HepG2 (cell line): ENCODE data around the gene FAM199X. TPM values are rescaled to one million over a fixed set of nuclear protein-coding genes. Genes with fewer than 3 reads are reported as not detected.

Experiments
- ATAC-seq: fragments of 200-7000 bp; cut with Tn5 transposase; 3 replicates; pipeline ENCODE4 v1.9.1; 2020; ENCODE audit warnings: mild to moderate bottlenecking, moderate library complexity
- BruUV-seq: library from RNA; stranded (reverse); fragments of 400-500 nt; replicated peaks from 2 replicates; lab custom pipeline; 2021; lab: Mats Ljungman, UMichigan
- CTCF ChIA-PET: fragments of 300-600 bp; formaldehyde crosslinking; extraction: SDS; loops from one replicate; lab custom pipeline; 2021; ENCODE audit warnings: low total read pairs, inconsistent platforms, low intra/inter-chr PET ratio; lab: Yijun Ruan, JAX
- POLR2A ChIA-PET: fragments of 350-600 bp; sonication (Branson Sonifier 250); formaldehyde crosslinking; loops from one replicate; lab custom pipeline; 2020; ENCODE audit warnings: antibody characterized with exemption, inconsistent platforms; lab: Yijun Ruan, JAX
- DNase-seq: peaks from one replicate; pipeline ENCODE4 v3.0.0-alpha.2; 2015; ENCODE audit warnings: low spot score
- FAIRE-seq: peaks from 3 replicates; lab custom pipeline; 2011; peaks lifted over from hg19 to GRCh38; lab: Jason Lieb, UNC
- H2AFZ ChIP-seq: one replicate; pipeline ENCODE4 v1.6.1; 2011; ENCODE audit warnings: low read length, inconsistent platforms
- H3K27ac ChIP-seq: fragments of 300-600 bp; 3 replicates; pipeline ENCODE4 v1.8.0; 2011; ENCODE audit warnings: mixed run types, mild to moderate bottlenecking, mixed read lengths, low read length, inconsistent platforms; ENCODE audit not compliant: insufficient read depth; ENCODE audit errors: extremely low read length
- H3K27me3 ChIP-seq, 2 experiments: fragments of 200-600 bp in 1 of 2; 2 replicates in 1 of 2; 3 replicates in 1 of 2; pipeline versions ENCODE4 v1.6.0 to v1.8.0; 2011; ENCODE audit warnings: low read length in 2 of 2, mild to moderate bottlenecking in 2 of 2, moderate library complexity in 2 of 2, inconsistent platforms in 1 of 2; ENCODE audit not compliant: insufficient read depth in 2 of 2, control insufficient read depth in 1 of 2
- H3K36me3 ChIP-seq, 2 experiments: fragments of 200-600 bp in 1 of 2; replicated peaks in 1 of 2; 2 replicates in 1 of 2; 3 replicates in 1 of 2; pipeline versions ENCODE4 v1.5.1 to v1.8.0; 2011; ENCODE audit warnings: low read length in 2 of 2, inconsistent platforms in 1 of 2; ENCODE audit not compliant: insufficient read depth in 2 of 2, control insufficient read depth in 1 of 2
- H3K4me1 ChIP-seq: 2 replicates; pipeline ENCODE4 v1.5.1; 2012; ENCODE audit warnings: low read length, inconsistent platforms; ENCODE audit not compliant: insufficient read depth
- H3K4me2 ChIP-seq: 2 replicates; pipeline ENCODE4 v1.6.0; 2011; ENCODE audit warnings: low read depth, low read length, inconsistent platforms
- H3K4me3 ChIP-seq, 3 experiments: fragments of 200-600 bp in 1 of 3; sonication (generic), shearing (Covaris generic) in 1 of 3; replicated peaks in 1 of 3; 2 replicates each; pipeline ENCODE4 v1.5.1; 2011 to 2016; ENCODE audit warnings: low read length in 3 of 3, inconsistent platforms in 2 of 3, low read depth in 2 of 3, mild to moderate bottlenecking in 2 of 3, control low read depth in 1 of 3, mixed read lengths in 1 of 3; ENCODE audit not compliant: insufficient read depth in 1 of 3
- H3K79me2 ChIP-seq: one replicate; pipeline ENCODE4 v1.6.1; 2011; ENCODE audit warnings: low read length, inconsistent platforms; ENCODE audit not compliant: insufficient read depth
- H3K9ac ChIP-seq: 2 replicates; pipeline ENCODE4 v1.6.0; 2011; ENCODE audit warnings: mild to moderate bottlenecking, low read depth, low read length, inconsistent platforms; ENCODE audit not compliant: insufficient read depth
- H3K9me3 ChIP-seq: 2 replicates; pipeline ENCODE4 v1.5.1; 2012; ENCODE audit warnings: mild to moderate bottlenecking, low read length
- H4K20me1 ChIP-seq: 2 replicates; pipeline ENCODE4 v1.6.0; 2011; ENCODE audit warnings: inconsistent platforms, mild to moderate bottlenecking, low read length, moderate library complexity; ENCODE audit not compliant: insufficient read depth
- CBFB ChIP-seq: sonication (generic); formaldehyde crosslinking; IDR thresholded peaks from 2 replicates; pipeline ENCODE4 v1.4.0; 2020; ENCODE audit warnings: missing genetic modification reagents
- EZH2 ChIP-seq: conservative IDR thresholded peaks from 2 replicates; pipeline ENCODE4 v1.6.1; 2012; ENCODE audit warnings: mild to moderate bottlenecking, low read depth, low read length, moderate library complexity
- KMT2B ChIP-seq: IDR thresholded peaks from 2 replicates; pipeline ENCODE4 v1.6.1; 2016; ENCODE audit warnings: missing genetic modification reagents, missing compliant biosample characterization
- MBNL3 ChIP-seq: fragments of 250-450 bp; sonication (Bioruptor Pico); conservative IDR thresholded peaks from 2 replicates; pipeline ENCODE4 v1.8.0; 2022; ENCODE audit warnings: mild to moderate bottlenecking, inconsistent platforms
- NPAS2 ChIP-seq: sonication (generic); formaldehyde crosslinking; IDR thresholded peaks from 2 replicates; pipeline ENCODE4 v1.8.0; 2022; ENCODE audit warnings: mild to moderate bottlenecking, missing genetic modification reagents, borderline replicate concordance
- NR2F6 ChIP-seq, 2 experiments: IDR thresholded peaks; 2 replicates each; pipeline ENCODE4 v1.6.1; 2016; ENCODE audit warnings: antibody characterized with exemption in 1 of 2, mild to moderate bottlenecking in 1 of 2
- NR3C1 ChIP-seq: sonication (generic); formaldehyde crosslinking; IDR thresholded peaks from 2 replicates; pipeline ENCODE4 v1.4.0; 2020; ENCODE audit warnings: missing genetic modification reagents
- POLR2AphosphoS5 ChIP-seq: IDR thresholded peaks from 2 replicates; pipeline ENCODE4 v1.6.1; 2012; ENCODE audit warnings: low read depth, low read length
- RBM22 ChIP-seq: fragments of 200-400 bp; formaldehyde crosslinking; optimal IDR thresholded peaks from 2 replicates; pipeline ENCODE3; 2017; ENCODE audit warnings: mild to moderate bottlenecking, low read length, moderate library complexity
- RFX1 ChIP-seq: fragments of 450-650 bp; IDR thresholded peaks from 2 replicates; pipeline ENCODE4 v1.6.1; 2017
- SRF ChIP-seq: IDR thresholded peaks from 2 replicates; pipeline ENCODE4 v1.6.1; 2011; ENCODE audit warnings: mild to moderate bottlenecking, low read depth, low read length, moderate library complexity
- WGBS: methylation state at CpG from one replicate; pipeline ENCODE4 v1.1.6; 2017; ENCODE audit warnings: low lambda C conversion rate; 5-methylcytosine and 5-hydroxymethylcytosine counted together
- in situ Hi-C: cut with HindIII; loops from 2 replicates; pipeline ENCODE4 v1.10.0; 2017; ENCODE audit warnings: low pct_unique_long_range_greater_than_20kb; ENCODE audit not compliant: extremely low pct_ligation_motif_present
- intact Hi-C: fragments of 100-400 bp; cut with micrococcal nuclease; formaldehyde crosslinking; loops from one replicate; pipeline ENCODE4 v1.10.0; 2022; ENCODE audit not compliant: unreplicated experiment
- polyA plus RNA-seq, 8 experiments: library from polyadenylated mRNA; depleted of rRNA in 3 of 8; stranded (reverse) in 7 of 8; unstranded in 1 of 8; fragments of >200 nt; fragmentation: Illumina TruSeq in 4 of 8; extraction: Trizol in 4 of 8; gene quantifications; 2 replicates each; pipeline versions ENCODE4 v1.2.1 to v1.2.3, GENCODE V29; 2011 to 2016; ENCODE audit warnings: low read depth in 4 of 8, missing spikeins in 1 of 8, mixed read lengths in 1 of 8; ENCODE audit not compliant: insufficient read depth in 1 of 8
- total RNA-seq, 5 experiments: library from RNA; depleted of rRNA; stranded (reverse); fragments of >200 nt; fragmentation: Illumina TruSeq; extraction: Trizol; gene quantifications; 2 replicates each; pipeline ENCODE4 v1.2.3, GENCODE V29; 2016; ENCODE audit warnings: low read depth in 1 of 5
- TF ChIP-seq, protein P1 (sequence below), 2 experiments: sonication (generic) in 1 of 2; formaldehyde crosslinking in 1 of 2; IDR thresholded peaks; 2 replicates each; pipeline versions ENCODE4 v1.4.0 to v1.6.1; 2018 to 2020; ENCODE audit warnings: missing genetic modification reagents in 2 of 2, borderline replicate concordance in 1 of 2, low read depth in 1 of 2, mild to moderate bottlenecking in 1 of 2, missing biosample characterization in 1 of 2
- TF ChIP-seq, protein P2 (sequence below): sonication (generic); formaldehyde crosslinking; IDR thresholded peaks from 2 replicates; pipeline ENCODE4 v1.8.0; 2022; ENCODE audit warnings: mild to moderate bottlenecking, missing genetic modification reagents, moderate library complexity
- TF ChIP-seq, protein P3 (sequence below): sonication (generic); formaldehyde crosslinking; IDR thresholded peaks from 2 replicates; pipeline ENCODE4 v1.4.0; 2020; ENCODE audit warnings: low read depth, mild to moderate bottlenecking, missing genetic modification reagents

Gene FAM199X
- total and polyA plus RNA-seq, 2 of the 13 experiments (the other 11 are each of a cell fraction or from before 2014, with no cell fraction given): 5.1 to 18.0 TPM

DNA sequence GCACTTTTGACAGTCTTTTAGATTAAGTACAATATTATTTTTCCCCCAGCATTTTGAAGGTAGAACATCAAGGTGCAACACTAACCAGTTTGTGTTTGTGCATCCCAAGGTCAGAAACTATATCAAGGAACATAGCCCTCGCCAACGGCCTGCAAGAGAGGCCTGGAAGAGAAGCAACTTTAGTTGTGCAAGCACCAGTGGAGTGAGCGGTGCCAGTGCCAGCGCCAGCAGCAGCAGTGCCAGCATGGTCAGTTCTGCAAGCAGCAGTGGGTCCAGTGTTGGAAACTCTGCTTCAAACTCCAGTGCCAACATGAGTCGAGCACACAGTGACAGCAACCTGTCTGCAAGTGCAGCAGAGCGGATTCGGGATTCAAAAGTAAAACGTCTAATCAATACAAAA is 21.7 kb downstream of the FAM199X start:
- no peak overlapping the region for H3K4me3 ChIP-seq
- intact Hi-C loops (no loop called here), in situ Hi-C loops (no loop called here)
- no peak overlapping the region for H3K4me2 ChIP-seq
- no TSS peak for BruUV-seq
- FAIRE-seq: no peak
- H2AFZ ChIP-seq: no peak overlapping the region
- no peaks in the 10 kb centered on the region for H3K4me1 ChIP-seq
- no peak for ATAC-seq
- 98% methylated on average over 5 of the region's 8 CpGs for WGBS
- H3K27ac ChIP-seq: no peak overlapping the region
- no peak overlapping the region for H3K9ac ChIP-seq
- ChIA-PET POLR2A (no interaction called here), CTCF (no interaction called here)
- DNase-seq: no peak
- no peaks in the 10 kb centered on the region for H3K9me3 ChIP-seq
- H4K20me1 ChIP-seq: no peaks in the 10 kb centered on the region
- no peaks in the 10 kb centered on the region for H3K79me2 ChIP-seq
- no peak for TF ChIP-seq MBNL3
- TF ChIP-seq EZH2: no peak
- TF ChIP-seq, protein P1, sequence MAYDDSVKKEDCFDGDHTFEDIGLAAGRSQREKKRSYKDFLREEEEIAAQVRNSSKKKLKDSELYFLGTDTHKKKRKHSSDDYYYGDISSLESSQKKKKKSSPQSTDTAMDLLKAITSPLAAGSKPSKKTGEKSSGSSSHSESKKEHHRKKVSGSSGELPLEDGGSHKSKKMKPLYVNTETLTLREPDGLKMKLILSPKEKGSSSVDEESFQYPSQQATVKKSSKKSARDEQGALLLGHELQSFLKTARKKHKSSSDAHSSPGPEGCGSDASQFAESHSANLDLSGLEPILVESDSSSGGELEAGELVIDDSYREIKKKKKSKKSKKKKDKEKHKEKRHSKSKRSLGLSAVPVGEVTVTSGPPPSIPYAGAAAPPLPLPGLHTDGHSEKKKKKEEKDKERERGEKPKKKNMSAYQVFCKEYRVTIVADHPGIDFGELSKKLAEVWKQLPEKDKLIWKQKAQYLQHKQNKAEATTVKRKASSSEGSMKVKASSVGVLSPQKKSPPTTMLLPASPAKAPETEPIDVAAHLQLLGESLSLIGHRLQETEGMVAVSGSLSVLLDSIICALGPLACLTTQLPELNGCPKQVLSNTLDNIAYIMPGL (CRISPR knock-in tag; IDR thresholded peaks at IDR 0.05; ENCODE audit: borderline replicate concordance in 1 of 2, low read depth in 1 of 2): no peak
- TF ChIP-seq NPAS2 (CRISPR knock-in tag): no peak
- H3K27me3 ChIP-seq: no peaks in the 10 kb centered on the region
- H3K36me3 ChIP-seq: peaks cover 1 to 22% of the 10 kb centered on the region in 2 experiments; a peak in 3 of 5 replicates

DNA sequence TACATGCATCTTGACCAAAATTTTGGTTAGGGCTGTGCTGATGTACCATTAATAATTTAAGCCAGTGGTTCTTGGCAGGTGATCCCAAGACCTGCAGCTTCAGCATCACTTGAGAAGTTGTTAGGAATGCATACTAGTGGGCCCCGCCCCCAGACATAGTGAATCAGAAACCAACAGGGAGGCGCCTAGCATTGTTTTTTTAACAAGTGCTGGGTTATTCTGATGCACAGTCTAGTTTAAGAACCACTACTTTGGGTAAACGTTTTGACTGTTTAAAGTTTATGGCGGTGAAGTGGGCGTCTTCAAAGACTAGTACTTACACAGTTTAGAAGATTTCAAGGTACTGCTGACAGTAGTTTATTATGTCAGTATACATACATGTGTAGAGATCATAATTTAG is 23.6 kb downstream of the FAM199X start:
- no peak for DNase-seq
- H3K27me3 ChIP-seq: no peaks in the 10 kb centered on the region
- no peaks in the 10 kb centered on the region for H3K79me2 ChIP-seq
- H3K9me3 ChIP-seq: no peaks in the 10 kb centered on the region
- 100% methylated on average over 2 of the region's 5 CpGs for WGBS
- intact Hi-C loops: no loop called here
- no peak overlapping the region for H3K4me2 ChIP-seq
- no peaks in the 10 kb centered on the region for H3K4me1 ChIP-seq
- BruUV-seq: no TSS peak
- no peaks in the 10 kb centered on the region for H4K20me1 ChIP-seq
- no peak for FAIRE-seq
- in situ Hi-C loops: no loop called here
- H3K36me3 ChIP-seq: peaks cover 1 to 20% of the 10 kb centered on the region in 2 experiments; a peak in 3 of 5 replicates
- no peak overlapping the region for H3K9ac ChIP-seq
- ChIA-PET POLR2A (no interaction called here), CTCF (no interaction called here)
- H3K27ac ChIP-seq: no peak overlapping the region
- H3K4me3 ChIP-seq: no peak overlapping the region
- no peak for ATAC-seq
- H2AFZ ChIP-seq: no peak overlapping the region
- no peak for TF ChIP-seq CBFB (CRISPR knock-in tag)
- TF ChIP-seq KMT2B (CRISPR knock-in tag): no peak
- TF ChIP-seq NR3C1: no peak
- TF ChIP-seq SRF: no peak
- no peak for TF ChIP-seq RFX1
- TF ChIP-seq POLR2AphosphoS5: no peak
- TF ChIP-seq, protein P2, sequence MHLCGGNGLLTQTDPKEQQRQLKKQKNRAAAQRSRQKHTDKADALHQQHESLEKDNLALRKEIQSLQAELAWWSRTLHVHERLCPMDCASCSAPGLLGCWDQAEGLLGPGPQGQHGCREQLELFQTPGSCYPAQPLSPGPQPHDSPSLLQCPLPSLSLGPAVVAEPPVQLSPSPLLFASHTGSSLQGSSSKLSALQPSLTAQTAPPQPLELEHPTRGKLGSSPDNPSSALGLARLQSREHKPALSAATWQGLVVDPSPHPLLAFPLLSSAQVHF (CRISPR knock-in tag): no peak
- TF ChIP-seq, protein P3, sequence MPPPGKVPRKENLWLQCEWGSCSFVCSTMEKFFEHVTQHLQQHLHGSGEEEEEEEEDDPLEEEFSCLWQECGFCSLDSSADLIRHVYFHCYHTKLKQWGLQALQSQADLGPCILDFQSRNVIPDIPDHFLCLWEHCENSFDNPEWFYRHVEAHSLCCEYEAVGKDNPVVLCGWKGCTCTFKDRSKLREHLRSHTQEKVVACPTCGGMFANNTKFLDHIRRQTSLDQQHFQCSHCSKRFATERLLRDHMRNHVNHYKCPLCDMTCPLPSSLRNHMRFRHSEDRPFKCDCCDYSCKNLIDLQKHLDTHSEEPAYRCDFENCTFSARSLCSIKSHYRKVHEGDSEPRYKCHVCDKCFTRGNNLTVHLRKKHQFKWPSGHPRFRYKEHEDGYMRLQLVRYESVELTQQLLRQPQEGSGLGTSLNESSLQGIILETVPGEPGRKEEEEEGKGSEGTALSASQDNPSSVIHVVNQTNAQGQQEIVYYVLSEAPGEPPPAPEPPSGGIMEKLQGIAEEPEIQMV (CRISPR knock-in tag): no peak
- TF ChIP-seq RBM22: no peak
- no peak for TF ChIP-seq NR2F6 (IDR thresholded peaks at IDR 0.05)
- TF ChIP-seq NR2F6 (CRISPR knock-in tag; IDR thresholded peaks at IDR 0.05): no peak
